SJSA1 (cell line): Measurements from ENCODE around the gene SPAG17. TPM values are rescaled to one million over a fixed set of nuclear protein-coding genes. Genes with fewer than 3 reads are reported as not detected.
A peak's percentile ranks its signal among the peaks of the same experiment; 100 is the strongest.

Experiments used
- DNase-seq, 2 experiments: peaks; one replicate each; pipeline ENCODE4 v3.0.0-alpha.2; 2015 to 2020; ENCODE audit warnings: low spot score in 2 of 2, low read depth in 1 of 2
- H3K27ac ChIP-seq: fragments of 250-450 bp; sonication (Bioruptor Pico); 2 replicates; pipeline ENCODE4 v1.5.1; 2020; ENCODE audit warnings: mild to moderate bottlenecking, moderate library complexity
- H3K27me3 ChIP-seq: fragments of 250-450 bp; sonication (Bioruptor Pico); replicated peaks from 2 replicates; pipeline ENCODE4 v1.5.1; 2020; ENCODE audit warnings: mild to moderate bottlenecking, moderate library complexity
- H3K36me3 ChIP-seq: fragments of 250-450 bp; sonication (Bioruptor Pico); 2 replicates; pipeline ENCODE4 v1.5.1; 2020; ENCODE audit warnings: mild to moderate bottlenecking
- H3K4me1 ChIP-seq: fragments of 250-450 bp; sonication (Bioruptor Pico); replicated peaks from 2 replicates; pipeline ENCODE4 v1.6.1; 2021; ENCODE audit warnings: mild to moderate bottlenecking
- H3K4me3 ChIP-seq: fragments of 250-450 bp; sonication (Bioruptor Pico); 2 replicates; pipeline ENCODE4 v1.5.1; 2020; ENCODE audit warnings: mild to moderate bottlenecking
- H3K9me3 ChIP-seq: fragments of 250-450 bp; sonication (Bioruptor Pico); replicated peaks from 2 replicates; pipeline ENCODE4 v1.5.1; 2020; ENCODE audit warnings: mild to moderate bottlenecking
- total RNA-seq: library from RNA; depleted of rRNA; stranded (reverse); fragments of >200 nt; shearing (Covaris generic); gene quantifications from 2 replicates; pipeline ENCODE4 v1.2.3, GENCODE V29; 2014

The SPAG17 gene
- total RNA-seq, 1 experiment from 2014 or later: not detected

DNA sequence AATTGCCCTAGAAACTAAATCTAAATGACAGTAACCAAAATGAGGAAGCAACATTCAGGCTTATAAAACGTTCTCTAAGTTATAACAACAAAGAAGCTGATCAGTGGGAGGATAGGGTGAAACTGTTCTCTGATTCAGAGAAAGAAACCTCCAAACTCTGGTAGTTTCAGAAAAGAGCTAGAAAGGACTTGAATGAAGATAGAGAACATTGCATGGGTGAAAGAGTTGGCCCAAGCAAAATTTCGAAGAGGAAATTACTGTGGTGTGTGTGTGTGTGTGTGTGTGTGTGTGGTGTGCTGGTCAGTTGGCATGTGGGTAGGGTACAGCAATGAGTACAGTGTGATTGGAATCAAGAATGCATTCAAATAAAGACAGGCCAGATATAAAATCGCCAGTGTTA is 16.5 kb upstream of the SPAG17 start:
- Histone ChIP-seq H3K27ac (no peak overlapping the region), H3K4me1 (no peaks in the 10 kb centered on the region), H3K27me3 (peaks cover 5% of the 10 kb centered on the region), H3K36me3 (no peaks in the 10 kb centered on the region), H3K9me3 (no peaks in the 10 kb centered on the region), H3K4me3 (no peak overlapping the region)
- no peak for DNase-seq

DNA sequence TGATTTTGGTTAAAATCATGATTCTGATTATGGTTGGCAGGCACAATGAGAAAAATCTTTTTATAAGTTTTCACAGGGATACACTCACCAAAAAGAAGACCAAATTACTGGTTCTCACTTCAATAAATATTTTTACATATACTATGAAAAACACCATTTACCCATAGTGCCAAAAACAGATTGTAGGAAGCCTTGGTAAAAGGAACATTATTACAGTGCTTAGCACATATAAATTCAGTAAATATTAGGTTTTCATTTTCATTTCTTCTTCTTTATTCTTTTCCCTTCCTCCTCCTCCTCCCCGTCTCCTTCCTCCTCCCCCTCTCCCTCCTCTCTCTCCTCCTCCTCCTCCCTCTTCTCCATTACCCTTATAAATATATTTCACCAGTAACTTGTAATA is 15.8 kb upstream of the SPAG17 start:
- Histone ChIP-seq H3K4me3 (no peak overlapping the region), H3K27ac (no peak overlapping the region), H3K9me3 (no peaks in the 10 kb centered on the region), H3K27me3 (peaks cover 5% of the 10 kb centered on the region), H3K4me1 (no peaks in the 10 kb centered on the region), H3K36me3 (no peaks in the 10 kb centered on the region)
- no peak for DNase-seq

DNA sequence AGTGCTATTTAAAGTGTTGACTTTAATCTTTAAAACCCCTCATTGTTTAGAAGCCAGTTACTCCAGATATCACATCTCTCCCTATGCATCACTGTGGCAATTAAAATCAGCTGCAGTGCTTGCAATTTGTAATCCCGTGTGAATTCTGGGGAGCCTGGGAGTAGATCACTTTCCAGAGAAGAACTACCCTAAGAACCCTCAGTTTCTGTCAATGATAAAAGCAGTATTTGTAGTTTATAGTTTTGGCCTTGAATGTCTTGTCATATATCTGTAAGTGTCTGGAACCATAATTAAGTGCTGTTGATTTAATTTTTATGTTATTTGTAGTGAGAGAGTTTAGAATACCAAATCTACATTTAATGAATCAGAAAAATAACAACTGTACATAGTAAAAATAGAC is 5.5 kb upstream of the SPAG17 start:
- H3K27ac ChIP-seq: no peak overlapping the region
- H3K9me3 ChIP-seq: no peaks in the 10 kb centered on the region; the same call in 1 of the 2 replicates
- no peaks in the 10 kb centered on the region for H3K27me3 ChIP-seq
- DNase-seq: no peak
- no peak overlapping the region for H3K4me3 ChIP-seq
- H3K4me1 ChIP-seq: no peaks in the 10 kb centered on the region
- no peaks in the 10 kb centered on the region for H3K36me3 ChIP-seq

DNA sequence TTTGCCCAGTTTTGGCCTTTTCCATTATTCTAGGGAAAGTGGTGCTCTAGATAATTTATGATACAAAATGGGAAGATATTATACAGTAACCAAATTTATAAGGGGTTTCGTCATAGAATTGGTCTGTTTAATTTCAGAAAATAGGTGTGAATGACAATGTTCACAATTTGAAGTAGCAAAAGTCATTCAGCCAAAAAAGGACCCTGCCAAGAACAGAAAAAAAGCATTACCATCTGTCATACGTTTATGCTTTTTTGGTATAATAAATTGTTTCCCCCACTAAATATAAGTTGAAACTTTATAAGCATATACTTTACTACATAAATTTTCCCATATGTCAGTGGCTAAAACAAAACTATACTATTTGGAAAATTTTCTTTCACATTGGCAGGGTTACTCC is 4.5 kb upstream of the SPAG17 start:
- no peak for DNase-seq
- Histone ChIP-seq H3K4me1 (no peaks in the 10 kb centered on the region), H3K9me3 (no peaks in the 10 kb centered on the region; the same call in 1 of the 2 replicates), H3K36me3 (no peaks in the 10 kb centered on the region), H3K27ac (no peak overlapping the region), H3K27me3 (no peaks in the 10 kb centered on the region), H3K4me3 (no peak overlapping the region)

DNA sequence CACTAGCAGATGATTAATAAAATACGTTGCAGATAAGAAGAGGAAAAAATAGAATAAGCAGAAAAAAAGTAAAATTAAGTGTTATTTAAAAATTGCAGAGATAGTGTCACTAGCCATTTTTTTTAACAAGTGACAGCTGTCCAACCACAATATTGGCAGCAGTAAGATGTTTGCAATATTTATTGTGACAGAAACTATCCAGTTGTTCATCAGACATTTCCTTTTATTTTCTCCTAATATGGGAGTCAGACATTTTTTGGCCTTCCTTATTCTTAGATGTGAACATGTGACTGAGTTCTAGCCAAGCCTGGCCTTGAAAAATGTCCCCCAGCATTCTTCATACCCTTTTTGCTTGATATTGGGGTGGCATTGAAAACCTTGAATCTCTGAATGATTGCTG is 3.4 kb upstream of the SPAG17 start:
- no peak overlapping the region for H3K4me3 ChIP-seq
- no peak for DNase-seq
- no peaks in the 10 kb centered on the region for H3K36me3 ChIP-seq
- H3K4me1 ChIP-seq: no peaks in the 10 kb centered on the region
- no peaks in the 10 kb centered on the region; the same call in 1 of the 2 replicates for H3K9me3 ChIP-seq
- no peaks in the 10 kb centered on the region for H3K27me3 ChIP-seq
- no peak overlapping the region for H3K27ac ChIP-seq

DNA sequence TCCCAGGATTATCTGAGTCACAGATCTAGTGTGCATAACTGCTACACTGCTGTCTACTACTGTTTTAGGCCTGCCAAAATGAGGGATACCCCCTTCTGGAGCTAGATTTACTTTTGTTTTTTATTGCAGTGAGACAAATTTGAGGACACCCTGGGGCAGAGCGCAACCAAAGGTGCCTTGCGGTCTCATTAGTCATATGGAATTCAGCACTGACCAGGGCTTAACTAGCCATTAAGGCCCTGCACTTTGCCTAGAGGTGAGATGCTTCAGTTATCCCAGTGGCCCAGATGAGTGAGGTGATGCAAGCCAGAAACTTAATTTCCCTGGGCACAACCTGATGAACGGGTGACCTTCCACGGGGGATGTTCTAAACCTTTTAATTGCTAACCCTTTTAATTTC is 998 bp upstream of the SPAG17 start:
- no peak for DNase-seq
- no peaks in the 10 kb centered on the region for H3K9me3 ChIP-seq
- H3K4me1 ChIP-seq: no peaks in the 10 kb centered on the region
- no peaks in the 10 kb centered on the region for H3K27me3 ChIP-seq
- no peaks in the 10 kb centered on the region for H3K36me3 ChIP-seq
- H3K4me3 ChIP-seq: no peak overlapping the region
- no peak overlapping the region for H3K27ac ChIP-seq

DNA sequence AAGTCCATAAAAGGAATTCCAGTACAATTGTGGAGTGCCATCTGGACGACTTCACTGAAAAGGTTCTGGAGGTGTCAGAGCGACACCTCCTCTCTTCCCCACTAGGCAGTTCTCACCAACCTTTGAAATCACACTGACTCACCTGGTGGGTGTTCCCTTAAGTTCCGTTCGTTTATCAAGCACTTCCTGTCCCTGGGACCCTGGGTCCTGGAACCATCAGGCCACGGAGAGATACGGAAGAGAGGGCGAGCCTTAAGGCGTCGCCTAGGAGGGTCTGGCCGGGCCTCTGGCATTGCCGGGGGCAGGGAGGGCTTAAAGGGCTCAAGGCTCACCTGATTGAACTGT is 317 bp downstream of the SPAG17 start:
- DNase-seq: no peak
- H3K9me3 ChIP-seq: no peaks in the 10 kb centered on the region
- no peaks in the 10 kb centered on the region for H3K36me3 ChIP-seq
- no peaks in the 10 kb centered on the region for H3K4me1 ChIP-seq
- H3K27ac ChIP-seq: no peak overlapping the region
- H3K27me3 ChIP-seq: no peaks in the 10 kb centered on the region
- H3K4me3 ChIP-seq: no peak overlapping the region

DNA sequence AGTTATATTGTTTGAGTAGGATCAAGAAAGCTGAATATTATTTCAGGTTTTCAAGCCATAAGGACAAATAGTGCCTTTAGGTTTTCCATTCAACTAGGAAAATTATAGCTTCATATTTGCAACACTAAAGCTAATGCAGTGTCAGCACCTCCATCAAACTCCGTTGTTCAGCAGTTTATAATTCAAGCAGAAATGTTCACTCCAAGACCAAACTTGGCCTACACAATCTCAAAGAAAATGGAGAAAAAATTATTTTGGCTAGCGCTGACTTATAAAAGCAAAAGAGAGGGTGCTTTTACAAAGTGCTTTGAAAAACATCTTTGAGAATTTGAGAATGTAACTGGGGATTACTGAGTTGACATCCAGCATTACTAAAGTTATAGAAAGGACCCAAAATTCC is 1.4 kb downstream of the SPAG17 start:
- Histone ChIP-seq H3K27ac (no peak overlapping the region), H3K36me3 (no peaks in the 10 kb centered on the region), H3K4me1 (no peaks in the 10 kb centered on the region), H3K4me3 (no peak overlapping the region), H3K27me3 (no peaks in the 10 kb centered on the region), H3K9me3 (no peaks in the 10 kb centered on the region)
- DNase-seq: no peak

DNA sequence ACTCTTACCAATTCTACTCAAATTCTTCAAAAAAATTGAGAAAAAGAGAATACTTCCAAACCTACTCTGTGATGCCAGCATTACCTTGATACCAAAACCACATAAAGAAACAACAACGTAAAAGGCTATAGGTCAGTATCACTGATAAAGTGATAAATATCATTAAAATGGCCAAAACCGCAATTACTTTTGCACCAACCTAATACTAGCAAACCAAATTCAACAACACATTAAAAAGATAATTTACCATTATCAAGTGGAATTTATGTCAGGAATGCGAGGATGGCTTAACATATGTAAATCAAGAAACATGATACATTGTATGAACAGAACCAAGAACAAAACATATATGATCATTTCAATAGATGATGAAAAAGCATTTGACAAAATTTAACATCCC is 7.0 kb downstream of the SPAG17 start:
- H3K27me3 ChIP-seq: no peaks in the 10 kb centered on the region
- DNase-seq: no peak
- no peaks in the 10 kb centered on the region for H3K36me3 ChIP-seq
- no peaks in the 10 kb centered on the region for H3K9me3 ChIP-seq
- no peak overlapping the region for H3K27ac ChIP-seq
- H3K4me1 ChIP-seq: no peaks in the 10 kb centered on the region
- H3K4me3 ChIP-seq: no peak overlapping the region

DNA sequence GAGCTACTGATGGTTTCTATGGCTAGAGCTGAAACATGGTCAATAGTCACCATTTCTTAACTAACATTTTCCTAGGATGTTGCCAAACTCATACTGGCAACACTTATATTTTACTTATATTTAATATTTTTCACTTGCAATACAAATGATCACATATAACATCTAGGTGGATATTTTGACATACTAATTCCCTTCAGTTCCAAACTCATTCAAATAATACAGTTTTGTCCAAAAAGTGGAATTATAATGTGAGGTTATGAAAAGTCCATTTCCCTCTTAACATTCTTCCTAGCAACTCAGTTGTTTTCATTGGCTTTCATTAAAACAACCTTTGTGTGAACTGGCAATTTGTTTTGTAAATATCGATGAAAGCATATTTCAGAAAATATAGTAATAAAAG is 16.0 kb downstream of the SPAG17 start:
- H3K27ac ChIP-seq: no peak overlapping the region
- H3K9me3 ChIP-seq: no peaks in the 10 kb centered on the region
- H3K4me3 ChIP-seq: no peak overlapping the region
- H3K27me3 ChIP-seq: no peaks in the 10 kb centered on the region; the same call in 1 of the 2 replicates
- no peaks in the 10 kb centered on the region for H3K4me1 ChIP-seq
- DNase-seq: no peak
- no peaks in the 10 kb centered on the region for H3K36me3 ChIP-seq

DNA sequence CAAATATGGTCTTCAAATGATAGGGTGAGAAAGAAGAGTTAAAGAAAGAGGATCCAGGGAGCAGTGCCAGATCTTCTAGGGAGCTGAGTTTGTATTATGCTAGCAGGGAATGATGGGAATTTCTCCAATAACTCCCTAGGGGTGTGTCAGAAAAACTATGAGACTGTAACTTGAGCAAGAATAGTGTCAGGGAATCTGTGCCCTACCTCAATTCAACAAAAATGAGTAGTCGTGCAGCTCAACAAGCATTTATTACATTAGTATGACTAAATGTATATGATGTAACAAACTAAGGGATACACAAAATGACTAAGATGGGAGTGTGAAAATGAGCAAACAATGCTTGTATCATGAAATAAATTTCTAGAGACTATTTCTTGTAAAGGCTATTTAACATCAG is 24.2 kb downstream of the SPAG17 start:
- Histone ChIP-seq H3K27me3 (no peaks in the 10 kb centered on the region), H3K4me1 (peaks cover 18% of the 10 kb centered on the region), H3K9me3 (no peaks in the 10 kb centered on the region), H3K27ac (no peak overlapping the region), H3K4me3 (no peak overlapping the region), H3K36me3 (no peaks in the 10 kb centered on the region)
- DNase-seq: no peak

DNA sequence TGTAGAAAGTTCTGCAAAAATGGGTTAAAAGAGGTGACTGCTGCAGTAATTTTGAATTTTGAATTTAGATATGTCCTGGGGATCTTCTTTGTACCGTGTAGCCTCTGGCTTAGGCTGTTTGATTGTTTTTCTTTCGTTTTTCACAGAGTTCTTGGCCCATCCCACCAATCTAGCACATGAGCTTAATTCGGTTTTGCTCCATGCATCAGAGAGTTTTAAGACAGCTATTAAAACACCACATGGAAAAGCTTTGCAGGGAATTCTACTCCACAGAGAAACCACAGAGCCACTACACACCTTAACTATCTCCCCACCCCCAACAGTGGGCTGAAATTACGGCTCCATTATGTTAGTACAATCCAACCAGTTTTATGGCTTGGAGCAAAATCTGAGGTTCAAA is 25.5 kb downstream of the SPAG17 start:
- no peak overlapping the region for H3K27ac ChIP-seq
- no peaks in the 10 kb centered on the region for H3K36me3 ChIP-seq
- no peak overlapping the region for H3K4me3 ChIP-seq
- peaks cover 18% of the 10 kb centered on the region for H3K4me1 ChIP-seq
- H3K27me3 ChIP-seq: no peaks in the 10 kb centered on the region
- H3K9me3 ChIP-seq: no peaks in the 10 kb centered on the region
- DNase-seq: no peak

DNA sequence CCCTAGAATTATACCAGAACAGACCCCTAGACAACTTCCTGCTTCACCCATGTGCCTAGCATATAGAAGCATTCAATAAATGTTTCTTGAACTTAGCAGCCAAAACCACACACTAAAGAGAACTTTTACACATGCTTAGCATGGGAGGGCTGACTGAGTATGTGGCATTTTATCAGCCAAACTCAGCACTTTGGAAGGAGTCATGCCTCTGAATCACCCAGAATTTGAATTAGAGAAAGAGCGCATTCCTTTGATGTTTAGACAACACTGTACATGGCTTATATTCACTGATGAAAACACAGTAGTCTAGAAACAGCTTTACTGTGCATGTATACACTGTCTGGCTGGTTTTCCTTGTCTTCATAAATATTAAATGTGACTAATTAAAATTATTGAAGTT is 26.1 kb downstream of the SPAG17 start:
- H3K27ac ChIP-seq: peak overlapping the region; percentile 15; the same call in 1 of the 2 replicates
- H3K4me1 ChIP-seq: peaks cover 18% of the 10 kb centered on the region
- peak; percentile 51 to 71 for DNase-seq
- H3K4me3 ChIP-seq: no peak overlapping the region
- H3K36me3 ChIP-seq: no peaks in the 10 kb centered on the region
- H3K27me3 ChIP-seq: no peaks in the 10 kb centered on the region
- no peaks in the 10 kb centered on the region for H3K9me3 ChIP-seq

DNA sequence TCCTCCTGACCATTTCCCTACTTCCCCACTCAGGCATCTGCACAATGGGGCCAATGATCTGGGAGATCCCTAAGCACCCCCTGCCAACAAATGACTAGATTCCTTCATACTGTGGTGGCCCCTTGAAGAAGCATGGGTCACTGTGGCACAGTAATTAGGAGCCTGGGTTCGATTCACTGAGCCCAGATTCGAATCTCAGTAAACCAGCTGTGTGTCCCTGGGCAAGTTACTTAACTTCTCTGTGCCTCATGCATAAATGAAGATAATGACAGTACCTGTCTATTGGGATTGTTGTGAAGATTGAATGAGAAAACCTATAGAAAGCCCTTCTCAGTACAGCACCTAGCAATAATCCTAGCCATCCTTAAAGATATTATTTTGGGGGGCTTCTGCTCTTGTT is 27.5 kb downstream of the SPAG17 start:
- Histone ChIP-seq H3K27me3 (no peaks in the 10 kb centered on the region), H3K27ac (no peak overlapping the region), H3K4me1 (peaks cover 18% of the 10 kb centered on the region), H3K36me3 (no peaks in the 10 kb centered on the region), H3K9me3 (no peaks in the 10 kb centered on the region), H3K4me3 (no peak overlapping the region)
- no peak for DNase-seq

DNA sequence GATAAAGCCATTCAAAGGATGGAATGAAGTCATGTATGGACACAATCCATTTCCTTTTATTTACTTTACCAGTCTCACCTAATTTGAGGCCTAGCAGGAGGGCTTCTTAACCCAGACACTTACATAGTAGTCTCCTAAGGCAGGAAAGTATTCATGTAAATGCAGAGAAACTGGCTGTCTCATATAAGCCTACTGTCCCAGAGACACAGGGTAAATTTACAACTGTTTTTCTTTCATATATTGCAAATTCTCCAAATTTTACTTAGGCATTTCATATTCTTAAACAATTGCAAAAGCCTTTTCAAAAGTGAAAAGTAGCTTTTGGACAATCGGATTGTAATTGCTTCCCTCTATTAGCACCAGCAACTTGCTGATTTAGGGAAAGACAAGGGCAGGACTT is 29.9 kb downstream of the SPAG17 start:
- Histone ChIP-seq H3K4me3 (no peak overlapping the region), H3K27ac (no peak overlapping the region), H3K9me3 (no peaks in the 10 kb centered on the region), H3K27me3 (no peaks in the 10 kb centered on the region), H3K36me3 (no peaks in the 10 kb centered on the region), H3K4me1 (peaks cover 18% of the 10 kb centered on the region)
- no peak for DNase-seq
